NT2/D1 (cell line): Measurements from ENCODE around the gene SOHLH2.

ENCODE experiments used
- DNase-seq: peaks from one replicate; pipeline ENCODE4 v3.0.0-alpha.2; 2011; ENCODE audit warnings: low read depth, low spot score
- H3K27me3 ChIP-seq: 2 replicates; pipeline ENCODE4 v1.6.0; 2011; ENCODE audit warnings: mild to moderate bottlenecking; ENCODE audit not compliant: insufficient read length, insufficient read depth
- H3K36me3 ChIP-seq: 2 replicates; pipeline ENCODE4 v1.6.1; 2011; ENCODE audit warnings: mild to moderate bottlenecking, low read length, mixed read lengths; ENCODE audit not compliant: insufficient read depth, insufficient read length
- H3K4me1 ChIP-seq: 2 replicates; pipeline ENCODE4 v1.5.1; 2011; ENCODE audit not compliant: insufficient read depth, insufficient read length
- H3K4me3 ChIP-seq: 2 replicates; pipeline ENCODE4 v1.5.1; 2011; ENCODE audit warnings: low read depth; ENCODE audit not compliant: insufficient read length
- H3K9ac ChIP-seq: 2 replicates; pipeline ENCODE4 v1.6.0; 2011; ENCODE audit warnings: low read depth; ENCODE audit not compliant: insufficient read length
- H3K9me3 ChIP-seq: 2 replicates; pipeline ENCODE4 v1.5.1; 2011; ENCODE audit warnings: mild to moderate bottlenecking, low read length; ENCODE audit not compliant: insufficient read depth
- SUZ12 ChIP-seq: IDR thresholded peaks from 2 replicates; pipeline ENCODE4 v1.6.1; 2011; ENCODE audit not compliant: insufficient read length, insufficient read depth; ENCODE audit errors: extremely low read depth
- YY1 ChIP-seq: IDR thresholded peaks from 2 replicates; pipeline ENCODE4 v1.6.1; 2011; ENCODE audit not compliant: insufficient read length, insufficient read depth
- ZNF274 ChIP-seq: IDR thresholded peaks from 2 replicates; pipeline ENCODE4 v1.6.1; 2011; ENCODE audit warnings: mild to moderate bottlenecking, low read depth, low read length

SOHLH2 gene

DNA sequence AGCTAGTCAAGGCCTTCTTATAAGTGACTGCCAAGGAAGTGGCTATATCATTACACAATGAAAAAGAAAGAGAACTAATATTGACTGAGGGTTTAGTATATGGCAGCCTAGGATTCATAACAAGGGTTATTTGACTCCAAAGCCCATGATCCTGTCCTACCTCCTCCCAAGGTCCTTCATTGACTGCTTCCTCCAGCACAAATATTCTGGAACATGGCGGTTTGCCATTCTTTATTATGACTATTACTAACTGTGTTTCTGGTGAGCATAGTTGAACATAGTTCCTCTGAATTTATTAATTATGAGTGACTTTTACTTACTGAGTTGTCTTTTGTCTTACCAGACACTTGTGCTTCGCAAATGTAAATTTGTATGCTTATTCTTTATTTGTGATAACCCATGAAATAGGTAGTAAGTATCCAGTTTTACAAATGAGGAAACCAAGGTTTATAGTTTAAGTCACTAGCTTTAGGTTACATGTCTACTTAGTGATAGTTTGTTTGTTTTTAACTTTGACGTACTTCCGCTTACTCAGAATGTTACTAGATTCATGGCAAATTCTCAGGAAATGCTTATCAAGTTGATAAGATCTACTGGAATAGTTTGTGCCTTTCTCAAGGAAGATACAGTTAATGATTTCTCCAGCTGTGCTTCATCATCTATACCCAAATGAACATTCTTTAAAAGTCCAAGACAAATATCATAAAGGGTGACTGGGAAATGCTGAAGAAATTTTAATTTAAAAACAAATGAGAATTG lies 67.7 kb downstream of the SOHLH2 start:
- TF ChIP-seq YY1 (no peak), SUZ12 (no peak), ZNF274 (no peak)
- H3K4me3 ChIP-seq, result no peak overlapping the region
- H3K36me3 ChIP-seq, result no peaks in the 10 kb centered on the region
- H3K9me3 ChIP-seq, result no peaks in the 10 kb centered on the region
- no peaks in the 10 kb centered on the region for H3K4me1 ChIP-seq
- no peaks in the 10 kb centered on the region for H3K27me3 ChIP-seq
- no peak for DNase-seq
- no peak overlapping the region for H3K9ac ChIP-seq

DNA sequence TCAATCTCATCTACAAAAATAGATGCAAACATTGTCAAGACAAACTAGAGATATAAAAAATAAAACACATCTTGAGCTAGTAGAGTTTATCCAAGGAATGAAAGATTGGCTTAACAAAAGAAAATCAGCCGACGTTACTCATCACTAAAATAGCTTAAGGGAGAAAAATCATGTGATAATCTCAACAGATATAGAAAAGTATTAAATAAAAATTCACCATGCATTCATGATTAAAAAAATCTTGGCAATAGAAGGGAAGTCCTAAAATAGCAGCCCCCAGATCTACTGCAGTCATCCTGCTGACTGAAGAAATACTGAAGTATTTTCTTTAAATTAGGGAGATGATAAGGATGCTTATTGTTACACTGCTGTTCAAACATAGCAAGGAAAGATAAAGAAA lies 70.6 kb downstream of the SOHLH2 start:
- no peak for DNase-seq
- TF ChIP-seq ZNF274 (no peak), SUZ12 (no peak), YY1 (no peak)
- Histone ChIP-seq H3K9ac (no peak overlapping the region), H3K4me3 (no peak overlapping the region), H3K4me1 (no peaks in the 10 kb centered on the region), H3K9me3 (no peaks in the 10 kb centered on the region), H3K36me3 (no peaks in the 10 kb centered on the region), H3K27me3 (no peaks in the 10 kb centered on the region)

DNA sequence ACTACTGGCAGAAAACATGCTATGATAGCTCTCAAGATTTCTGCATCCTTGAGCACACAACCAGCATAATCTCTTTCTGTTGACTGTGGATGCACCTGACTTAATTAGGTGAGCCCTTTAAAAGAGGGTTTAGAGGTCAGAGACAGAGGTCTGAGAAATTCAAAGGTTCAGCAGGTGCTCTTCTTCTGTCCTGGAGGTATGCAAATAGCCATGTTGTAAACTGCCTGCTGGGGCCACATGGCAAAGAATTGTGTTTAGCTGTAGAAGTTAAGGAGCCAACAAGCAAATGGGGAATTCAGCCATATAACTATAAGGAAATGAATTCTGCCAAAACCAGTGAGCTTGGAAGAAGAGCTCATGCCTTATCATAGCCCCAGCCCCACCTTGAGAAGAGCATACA lies 71.6 kb downstream of the SOHLH2 start:
- H3K9me3 ChIP-seq, result no peaks in the 10 kb centered on the region
- DNase-seq, result no peak
- no peak overlapping the region for H3K4me3 ChIP-seq
- H3K36me3 ChIP-seq, result no peaks in the 10 kb centered on the region
- H3K4me1 ChIP-seq, result no peaks in the 10 kb centered on the region
- TF ChIP-seq SUZ12 (no peak), YY1 (no peak), ZNF274 (no peak)
- H3K27me3 ChIP-seq, result no peaks in the 10 kb centered on the region
- no peak overlapping the region for H3K9ac ChIP-seq

DNA sequence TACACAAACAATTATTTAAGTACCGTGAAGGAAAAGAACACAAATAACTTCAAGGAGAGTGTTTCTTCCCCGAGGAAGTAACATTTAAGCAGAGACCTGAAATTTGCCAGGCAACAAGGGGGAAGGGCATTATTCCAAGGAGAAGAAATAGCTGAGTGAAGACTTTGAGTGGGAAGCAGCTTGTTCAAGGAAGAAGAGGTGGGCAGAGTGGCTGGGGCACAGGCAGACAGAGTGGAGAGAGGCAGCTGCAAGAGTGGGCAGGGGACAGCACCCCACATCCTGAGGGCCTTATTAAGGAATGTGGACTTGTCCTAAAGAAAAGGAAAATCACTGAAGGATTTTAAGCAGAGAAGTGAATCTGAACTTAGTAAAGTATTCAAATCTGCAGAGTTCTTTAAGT lies 78.5 kb downstream of the SOHLH2 start:
- TF ChIP-seq SUZ12, result no peak
- TF ChIP-seq YY1, result no peak
- TF ChIP-seq ZNF274, result no peak
- no peak for DNase-seq
- no peak overlapping the region for H3K9ac ChIP-seq

DNA sequence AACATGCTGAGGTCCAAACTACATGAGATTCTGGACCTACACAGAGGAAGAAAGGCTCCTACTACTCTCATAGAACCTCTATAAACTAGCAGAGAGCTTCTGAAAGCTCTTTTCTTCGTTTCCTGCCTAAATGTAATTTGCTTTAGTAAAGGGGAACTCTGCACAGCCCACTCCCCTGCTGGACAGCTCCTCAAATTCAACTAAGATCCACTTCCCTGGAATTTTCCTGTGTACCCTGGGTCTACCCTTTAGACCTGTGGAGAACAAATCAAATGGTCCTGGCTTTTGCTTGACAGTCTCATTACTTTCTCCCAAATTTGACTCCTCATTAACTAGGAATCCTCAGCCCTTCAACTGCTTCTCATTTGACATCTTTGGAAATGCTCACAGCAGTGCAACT lies 79.7 kb downstream of the SOHLH2 start:
- no peak for DNase-seq
- no peak overlapping the region for H3K4me3 ChIP-seq
- H3K9ac ChIP-seq, result no peak overlapping the region
- H3K36me3 ChIP-seq, result no peaks in the 10 kb centered on the region
- no peaks in the 10 kb centered on the region for H3K9me3 ChIP-seq
- no peaks in the 10 kb centered on the region for H3K4me1 ChIP-seq
- H3K27me3 ChIP-seq, result peaks cover 27% of the 10 kb centered on the region
- TF ChIP-seq ZNF274, result no peak
- no peak for TF ChIP-seq YY1
- TF ChIP-seq SUZ12, result no peak

More for the DNA sequence above, 78.5 kb downstream of the SOHLH2 start:
- H3K36me3 ChIP-seq, result no peaks in the 10 kb centered on the region
- no peaks in the 10 kb centered on the region for H3K4me1 ChIP-seq
- H3K27me3 ChIP-seq, result peaks cover 16% of the 10 kb centered on the region
- no peak overlapping the region for H3K4me3 ChIP-seq
- no peaks in the 10 kb centered on the region for H3K9me3 ChIP-seq

DNA sequence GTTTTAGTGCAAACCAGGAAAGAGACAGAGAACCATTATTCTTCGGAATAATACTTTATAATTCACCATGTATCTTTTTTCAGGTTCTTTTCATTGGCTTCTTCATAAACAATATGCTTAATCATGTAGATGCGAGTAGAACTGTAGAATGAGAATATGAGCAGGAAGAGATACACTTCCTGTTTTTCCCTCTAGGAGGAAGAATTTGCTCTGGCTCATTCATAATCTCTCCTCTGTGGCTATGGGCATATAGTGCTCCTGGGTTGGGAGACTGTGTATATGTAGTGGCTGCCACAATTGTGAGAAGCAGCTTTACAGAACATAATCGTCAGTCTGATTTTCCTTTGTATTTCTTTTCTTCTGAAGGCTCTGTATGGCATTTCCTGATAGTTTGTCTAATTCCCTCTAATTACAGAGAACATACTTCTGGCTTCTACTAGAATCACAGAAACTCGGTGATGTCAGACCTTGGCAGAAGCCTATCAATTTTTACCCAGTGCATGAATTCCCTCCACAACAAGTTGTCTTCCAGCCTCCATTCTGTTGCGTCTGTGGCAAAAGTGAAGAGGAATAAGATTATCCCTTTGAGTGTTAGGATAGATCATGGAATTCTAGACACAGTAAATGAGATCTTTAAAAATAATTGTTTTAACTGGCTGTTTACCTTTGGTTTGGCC lies 80.3 kb downstream of the SOHLH2 start:
- H3K4me1 ChIP-seq, result no peaks in the 10 kb centered on the region
- H3K9ac ChIP-seq, result no peak overlapping the region
- peaks cover 32% of the 10 kb centered on the region for H3K27me3 ChIP-seq
- no peaks in the 10 kb centered on the region for H3K36me3 ChIP-seq
- TF ChIP-seq SUZ12 (no peak), ZNF274 (no peak), YY1 (no peak)
- DNase-seq, result no peak
- H3K4me3 ChIP-seq, result no peak overlapping the region
- no peaks in the 10 kb centered on the region for H3K9me3 ChIP-seq

DNA sequence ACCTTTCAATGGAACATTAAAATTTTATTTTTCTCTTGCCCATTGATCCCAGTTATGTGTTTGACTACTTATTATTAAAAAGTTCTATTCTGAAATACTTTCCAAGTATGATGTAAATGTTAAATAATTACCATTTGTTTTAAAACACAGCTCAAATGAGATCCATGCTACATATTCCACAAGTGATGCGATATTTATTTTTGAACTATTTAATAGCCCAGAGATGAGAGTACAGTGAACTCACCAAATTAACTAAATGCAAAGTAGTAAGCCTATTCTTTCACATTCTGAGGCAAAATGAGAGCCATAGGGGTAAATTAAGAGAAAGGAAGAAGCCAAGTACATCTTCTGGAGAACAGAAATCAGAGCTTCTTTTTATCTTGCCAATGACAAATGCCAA lies 82.0 kb downstream of the SOHLH2 start:
- Histone ChIP-seq H3K9ac (no peak overlapping the region), H3K9me3 (no peaks in the 10 kb centered on the region), H3K27me3 (peaks cover 48% of the 10 kb centered on the region), H3K36me3 (no peaks in the 10 kb centered on the region), H3K4me1 (no peaks in the 10 kb centered on the region), H3K4me3 (no peak overlapping the region)
- no peak for TF ChIP-seq SUZ12
- no peak for TF ChIP-seq ZNF274
- no peak for TF ChIP-seq YY1
- DNase-seq, result no peak
